Right lobe of liver (tissue), 6 donors: Measurements from ENCODE around the gene GALNT10. TPM values are rescaled to one million over a fixed set of nuclear protein-coding genes. Genes with fewer than 3 reads are reported as not detected.

Experiments
- ATAC-seq, 4 donors: fragments of 200-7000 bp; cut with Tn5 transposase; one replicate each; pipeline ENCODE4 v1.9.1; 2020; ENCODE audit warnings: mild to moderate bottlenecking in 4 of 4, moderate library complexity in 4 of 4
- DNase-seq, 3 donors: peaks; one replicate each; pipeline ENCODE4 v3.0.0-alpha.2; 2020
- H3K27ac ChIP-seq, 3 donors: fragments of 200-600 bp; one replicate each; pipeline ENCODE4 v1.8.0; 2022
- H3K27me3 ChIP-seq, 2 donors: fragments of 200-600 bp; one replicate each; pipeline ENCODE4 v1.8.0; 2022
- H3K36me3 ChIP-seq, 4 donors: fragments of 200-600 bp; sonication (generic) in 1 of 4; one replicate each; pipeline versions ENCODE4 v1.5.1 to v1.8.0; 2017 to 2022; ENCODE audit warnings: control low read depth in 1 of 4
- H3K4me1 ChIP-seq, 4 donors: fragments of 200-600 bp; sonication (generic) in 1 of 4; one replicate each; pipeline versions ENCODE4 v1.5.1 to v1.8.0; 2017 to 2022; ENCODE audit warnings: control low read depth in 1 of 4
- H3K4me3 ChIP-seq, 3 donors: fragments of 200-600 bp; one replicate each; pipeline ENCODE4 v1.8.0; 2022
- H3K9me3 ChIP-seq, 4 donors: fragments of 200-600 bp; sonication (generic) in 1 of 4; one replicate each; pipeline versions ENCODE4 v1.5.1 to v1.8.0; 2017 to 2022; ENCODE audit warnings: control low read depth in 1 of 4
- CTCF ChIP-seq, 4 donors: fragments of 200-600 bp in 3 of 4; fragments of 450-650 bp in 1 of 4; IDR thresholded peaks; one replicate each; pipeline versions ENCODE4 v1.5.1 to v1.8.0; 2016 to 2022; ENCODE audit warnings: antibody characterized with exemption in 4 of 4, mild to moderate bottlenecking in 2 of 4
- POLR2A ChIP-seq: fragments of 450-650 bp; IDR thresholded peaks from one replicate; pipeline ENCODE4 v1.6.1; 2017; ENCODE audit warnings: antibody characterized with exemption, mild to moderate bottlenecking
- WGBS: methylation state at CpG from one replicate; pipeline ENCODE4 v1.1.6; 2018; ENCODE audit warnings: low coverage, low lambda C conversion rate; ENCODE audit not compliant: insufficient coverage; ENCODE audit errors: missing lambda C conversion rate; 5-methylcytosine and 5-hydroxymethylcytosine counted together
- intact Hi-C, 2 donors: fragments of 100-400 bp; cut with DNase I; formaldehyde crosslinking; loops; one replicate each; pipeline versions ENCODE4 v1.11.2 to v1.14.1; 2022
- total RNA-seq, 6 experiments: library from RNA; depleted of rRNA in 2 of 6; stranded (reverse); fragments of >200 nt in 2 of 6; fragmentation: NEBNext Ultra II Directional in 3 of 6; extraction: Animal tissue kit (Norgen Biotek cat#: 25700) in 3 of 6; gene quantifications; one replicate each; pipeline versions ENCODE4 v1.1.0 to v1.2.4, GENCODE V29; 2016 to 2023
- donor health status: DM: no; HTN: yes; CAD: no.
- donor health status: DM: no; HTN: no; CAD: no.
- donor health status: DM: no; HTN: no; CAD: no.
- donor health status: DM: no; HTN: yes; CAD: no.
- donor health status: DM: no; HTN: yes; CAD: no.

The GALNT10 gene
- total RNA-seq, 6 experiments from 2014 or later = 4.0 to 9.7 (median 7.1) TPM

- Histone ChIP-seq H3K4me1 (no peaks in the 10 kb centered on the region), H3K4me3 (no peak overlapping the region), H3K27ac (no peak overlapping the region), H3K36me3 (no peaks in the 10 kb centered on the region), H3K9me3 (no peaks in the 10 kb centered on the region), H3K27me3 (no peaks in the 10 kb centered on the region)
- ATAC-seq (no peak), DNase-seq (no peak)
- intact Hi-C loops = no loop called here
- no peak for TF ChIP-seq POLR2A
- TF ChIP-seq CTCF (IDR thresholded peaks at IDR 0.05) = no peak
These were observed 125.2 kb downstream of the GALNT10 start for GRCh38 chr5:154315756-154316155.

GRCh38 chr5:154316223-154316935 lies 125.8 kb downstream of the GALNT10 start:
- Histone ChIP-seq H3K27me3 (no peaks in the 10 kb centered on the region), H3K36me3 (no peaks in the 10 kb centered on the region), H3K9me3 (no peaks in the 10 kb centered on the region), H3K27ac (no peak overlapping the region), H3K4me3 (no peak overlapping the region), H3K4me1 (no peaks in the 10 kb centered on the region)
- WGBS = 75% methylated on average over 5 of the region's 6 CpGs
- intact Hi-C loops = no loop called here
- DNase-seq (no peak), ATAC-seq (no peak)
- TF ChIP-seq CTCF (IDR thresholded peaks at IDR 0.05) (no peak), POLR2A (no peak)

GRCh38 chr5:154317916-154318315 lies 127.4 kb downstream of the GALNT10 start:
- H3K27me3 ChIP-seq = no peaks in the 10 kb centered on the region
- H3K4me3 ChIP-seq = no peak overlapping the region
- ATAC-seq (no peak), DNase-seq (no peak)
- intact Hi-C loops = no loop called here
- H3K9me3 ChIP-seq = no peaks in the 10 kb centered on the region
- H3K36me3 ChIP-seq = no peaks in the 10 kb centered on the region
- TF ChIP-seq POLR2A = no peak
- no peak for TF ChIP-seq CTCF (IDR thresholded peaks at IDR 0.05)
- no peak overlapping the region for H3K27ac ChIP-seq
- WGBS = 83% methylated on average over 3 of the region's 3 CpGs
- no peaks in the 10 kb centered on the region for H3K4me1 ChIP-seq

GRCh38 chr5:154318691-154319090 lies 128.2 kb downstream of the GALNT10 start:
- Histone ChIP-seq H3K27ac (no peak overlapping the region), H3K36me3 (no peaks in the 10 kb centered on the region), H3K4me1 (no peaks in the 10 kb centered on the region), H3K27me3 (no peaks in the 10 kb centered on the region), H3K9me3 (no peaks in the 10 kb centered on the region), H3K4me3 (no peak overlapping the region)
- intact Hi-C loops = no loop called here
- no peak for DNase-seq
- TF ChIP-seq POLR2A (no peak), CTCF (IDR thresholded peaks at IDR 0.05) (no peak)
- 100% methylated on average over 1 of the region's 1 CpG for WGBS
- no peak for ATAC-seq

GRCh38 chr5:154319736-154320135 lies 129.2 kb downstream of the GALNT10 start:
- intact Hi-C loops = no loop called here

More at GRCh38 chr5:154319736-154320135, 129.2 kb downstream of the GALNT10 start:
- no peaks in the 10 kb centered on the region for H3K27me3 ChIP-seq
- H3K4me1 ChIP-seq = no peaks in the 10 kb centered on the region
- ATAC-seq (no peak), DNase-seq (no peak)
- WGBS = 17% methylated on average over 2 of the region's 4 CpGs
- H3K27ac ChIP-seq = no peak overlapping the region
- H3K4me3 ChIP-seq = no peak overlapping the region
- H3K9me3 ChIP-seq = no peaks in the 10 kb centered on the region
- TF ChIP-seq POLR2A = no peak
- TF ChIP-seq CTCF (IDR thresholded peaks at IDR 0.05) = no peak
- H3K36me3 ChIP-seq = no peaks in the 10 kb centered on the region
